Lung (tissue), 16 donors: ENCODE results near the gene NT5M. TPM values are rescaled to one million over a fixed set of nuclear protein-coding genes. Genes with fewer than 3 reads are reported as not detected.
"Not testable (repeated sequence)": the region's sequence is repeated elsewhere in the genome, so short reads cannot be mapped to it uniquely, and the experiment has no call there.

Experiments used
- ATAC-seq: fragments of 200-7000 bp; cut with Tn5 transposase; one replicate; pipeline ENCODE4 v1.9.1; 2020; ENCODE audit warnings: moderate number of reproducible peaks; ENCODE audit not compliant: insufficient read depth, low FRiP score
- DNase-seq, 3 donors: peaks; one replicate each; pipeline ENCODE4 v3.0.0-alpha.2; 2013 to 2017
- H3K27ac ChIP-seq, 2 donors: one replicate each; pipeline ENCODE4 v1.5.1; 2013; ENCODE audit warnings: mild to moderate bottlenecking in 2 of 2, moderate library complexity in 2 of 2, control low read depth in 1 of 2, inconsistent platforms in 1 of 2, low read depth in 1 of 2, low read length in 1 of 2
- H3K27me3 ChIP-seq, 3 donors: one replicate each; pipeline ENCODE4 v1.5.1; 2013; ENCODE audit warnings: low read length in 2 of 3; ENCODE audit not compliant: control insufficient read depth in 3 of 3, insufficient read depth in 3 of 3
- H3K36me3 ChIP-seq, 4 donors: one replicate each; pipeline ENCODE4 v1.5.1; 2013; ENCODE audit warnings: low read length in 4 of 4, mild to moderate bottlenecking in 1 of 4, moderate library complexity in 1 of 4; ENCODE audit not compliant: control insufficient read depth in 4 of 4, insufficient read depth in 4 of 4
- H3K4me1 ChIP-seq, 5 donors: one replicate each; pipeline ENCODE4 v1.5.1; 2013; ENCODE audit warnings: low read length in 5 of 5, mild to moderate bottlenecking in 2 of 5, moderate library complexity in 1 of 5; ENCODE audit not compliant: control insufficient read depth in 5 of 5, insufficient read depth in 5 of 5
- H3K4me3 ChIP-seq: one replicate; pipeline ENCODE4 v1.5.1; 2013; ENCODE audit warnings: mild to moderate bottlenecking, control low read depth, moderate library complexity
- H3K9ac ChIP-seq, 2 donors: one replicate each; pipeline ENCODE4 v1.5.1; 2013; ENCODE audit warnings: low read length in 2 of 2, control low read depth in 1 of 2; ENCODE audit not compliant: insufficient read depth in 1 of 2
- H3K9me3 ChIP-seq, 4 donors: one replicate each; pipeline ENCODE4 v1.5.1; 2013; ENCODE audit warnings: low read length in 3 of 4, mild to moderate bottlenecking in 1 of 4, moderate library complexity in 1 of 4; ENCODE audit not compliant: control insufficient read depth in 4 of 4, insufficient read depth in 3 of 4
- CTCF ChIP-seq: IDR thresholded peaks from 2 replicates; pipeline ENCODE4 v1.5.1; 2012; ENCODE audit warnings: mild to moderate bottlenecking; ENCODE audit errors: control extremely low read depth, extremely low read depth
- WGBS, 2 donors: extraction: QIAGEN DNeasy Blood & Tissue Kit; methylation state at CpG; one replicate each; pipeline ENCODE4 v1.1.7; 2013; 5-methylcytosine and 5-hydroxymethylcytosine counted together
- long read RNA-seq, 5 donors: transcript quantifications; one replicate each; lab custom pipeline, GENCODE V29; 2026
- polyA plus RNA-seq, 2 donors: library from polyadenylated mRNA; stranded (reverse); fragments of 200-250 nt; gene quantifications; one replicate each; pipeline ENCODE4 v1.2.1, GENCODE V29; 2013
- total RNA-seq, 2 donors: library from RNA; depleted of rRNA in 1 of 2; stranded (reverse); fragments of >200 nt in 1 of 2; gene quantifications; one replicate each; pipeline ENCODE4 v1.2.1, GENCODE V29; 2014 to 2021
- donor health status: control.
- donor health status: control.
- donor health status: Bipolar disorder and iron deficiency.
- donor health status: healthy.
- donor health status: DM: yes; HTN: yes; CAD: no.

NT5M gene
- total RNA-seq (1 to 10 TPM; 2.1 to 2.8 TPM), polyA plus RNA-seq (1 to 10 TPM; 1.7 to 2.1 TPM)
- long read RNA-seq, donor 1, partial matches to known transcripts: 0 of 3 reads
- long read RNA-seq, donor 1, other reads (novel, unspliced or antisense): 0 of 3 reads
- long read RNA-seq, donor 2: 0 reads
- long read RNA-seq, donor 3: 0 reads
- long read RNA-seq, donor 4, partial matches to known transcripts: 1,510 of 1,510 reads
- long read RNA-seq, donor 4, other reads (novel, unspliced or antisense): 0 of 1,510 reads
- long read RNA-seq, donor 5, partial matches to known transcripts: 0 of 7 reads
- long read RNA-seq, donor 5, other reads (novel, unspliced or antisense): 0 of 7 reads

GRCh38 chr17:17303010-17303846 is at the start of gene NT5M:
TSS of gene NT5M (plus strand) at chr17:17303373. CDS start at chr17:17303551, 178 bp downstream.
- ATAC-seq (peak; percentile 79), DNase-seq (peak; percentile 80 to 89 (median 80))
- Histone ChIP-seq H3K9ac (peak within 1 kb of the TSS in 1 of 2 donors; percentile 50), H3K36me3 (no peaks in the 10 kb centered on the region), H3K9me3 (no peaks in the 10 kb centered on the region), H3K4me1 (peaks cover 1 to 7% (median 4%) of the 10 kb centered on the region in 5 donors), H3K27ac (peak within 1 kb of the TSS; percentile 74 to 85), H3K4me3 (peak within 1 kb of the TSS; percentile 71), H3K27me3 (no peaks in the 10 kb centered on the region)
- 0 to 1% methylated on average over 66 to 107 of the region's 107 CpGs for WGBS, 2 donors
- TF ChIP-seq CTCF: no peak

GRCh38 chr17:17253406-17253805 is 49.8 kb upstream of the NT5M start:
- DNase-seq (no peak), ATAC-seq (no peak)
- H3K9ac ChIP-seq: no peak overlapping the region
- no peak for TF ChIP-seq CTCF
- no peak overlapping the region for H3K27ac ChIP-seq
- H3K4me1 ChIP-seq: no peaks in the 10 kb centered on the region
- H3K27me3 ChIP-seq: no peaks in the 10 kb centered on the region
- no peak overlapping the region for H3K4me3 ChIP-seq
- H3K9me3 ChIP-seq: no peaks in the 10 kb centered on the region
- WGBS, 2 donors: 88 to 91% methylated on average over 3 of the region's 3 CpGs
- H3K36me3 ChIP-seq: peaks cover 27 to 43% (median 37%) of the 10 kb centered on the region in 4 donors

- no peak for TF ChIP-seq CTCF
- Histone ChIP-seq H3K27me3 (no peaks in the 10 kb centered on the region), H3K9ac (no peak overlapping the region), H3K4me3 (no peak overlapping the region), H3K27ac (no peak overlapping the region), H3K9me3 (no peaks in the 10 kb centered on the region), H3K36me3 (peaks cover 28 to 42% (median 38%) of the 10 kb centered on the region in 4 donors), H3K4me1 (no peaks in the 10 kb centered on the region)
- DNase-seq (no peak), ATAC-seq (no peak)
- WGBS, 2 donors: 61 to 81% methylated on average over 3 of the region's 3 CpGs
Measured at GRCh38 chr17:17254036-17254435, 49.1 kb upstream of the NT5M start.

GRCh38 chr17:17255689-17256088 is 47.5 kb upstream of the NT5M start:
- DNase-seq, H3K27me3 ChIP-seq, H3K9ac ChIP-seq, H3K4me3 ChIP-seq, H3K4me1 ChIP-seq, H3K27ac ChIP-seq, ATAC-seq, H3K9me3 ChIP-seq: not testable (repeated sequence)
- H3K36me3 ChIP-seq: peaks cover 37 to 51% (median 46%) of the 10 kb centered on the region in 4 donors
- 89 to 95% methylated on average over 11 of the region's 11 CpGs for WGBS, 2 donors
